ENCODE results near the gene SNAI1.

- TF ChIP-seq, protein P1, sequence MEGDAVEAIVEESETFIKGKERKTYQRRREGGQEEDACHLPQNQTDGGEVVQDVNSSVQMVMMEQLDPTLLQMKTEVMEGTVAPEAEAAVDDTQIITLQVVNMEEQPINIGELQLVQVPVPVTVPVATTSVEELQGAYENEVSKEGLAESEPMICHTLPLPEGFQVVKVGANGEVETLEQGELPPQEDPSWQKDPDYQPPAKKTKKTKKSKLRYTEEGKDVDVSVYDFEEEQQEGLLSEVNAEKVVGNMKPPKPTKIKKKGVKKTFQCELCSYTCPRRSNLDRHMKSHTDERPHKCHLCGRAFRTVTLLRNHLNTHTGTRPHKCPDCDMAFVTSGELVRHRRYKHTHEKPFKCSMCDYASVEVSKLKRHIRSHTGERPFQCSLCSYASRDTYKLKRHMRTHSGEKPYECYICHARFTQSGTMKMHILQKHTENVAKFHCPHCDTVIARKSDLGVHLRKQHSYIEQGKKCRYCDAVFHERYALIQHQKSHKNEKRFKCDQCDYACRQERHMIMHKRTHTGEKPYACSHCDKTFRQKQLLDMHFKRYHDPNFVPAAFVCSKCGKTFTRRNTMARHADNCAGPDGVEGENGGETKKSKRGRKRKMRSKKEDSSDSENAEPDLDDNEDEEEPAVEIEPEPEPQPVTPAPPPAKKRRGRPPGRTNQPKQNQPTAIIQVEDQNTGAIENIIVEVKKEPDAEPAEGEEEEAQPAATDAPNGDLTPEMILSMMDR (IDR thresholded peaks at IDR 0.05; ENCODE audit: borderline replicate concordance, extremely low read depth, low read length, poor library complexity, severe bottlenecking), result no peak
- no peak for TF ChIP-seq EZH2 (IDR thresholded peaks at IDR 0.05; ENCODE audit: borderline replicate concordance, low read depth, low read length, severe bottlenecking)
Observed at GRCh38 chr20:49941456-49941855, 41.3 kb upstream of the SNAI1 start.

All from DND-41 (cell line).